HepG2 (cell line): Measurements from ENCODE around the gene PTGIS. TPM values are rescaled to one million over a fixed set of nuclear protein-coding genes. Genes with fewer than 3 reads are reported as not detected.
A peak's percentile ranks its signal among the peaks of the same experiment; 100 is the strongest.

Source experiments
- AKAP8 ChIP-seq: sonication (generic); formaldehyde crosslinking; IDR thresholded peaks from 2 replicates; pipeline ENCODE4 v1.5.1; 2020; ENCODE audit warnings: mild to moderate bottlenecking, missing genetic modification reagents
- CERS6 ChIP-seq: sonication (generic); formaldehyde crosslinking; IDR thresholded peaks from 2 replicates; pipeline ENCODE4 v1.5.0; 2020; ENCODE audit warnings: missing genetic modification reagents
- DMAP1 ChIP-seq: IDR thresholded peaks from 2 replicates; pipeline ENCODE4 v1.6.1; 2016
- EP300 ChIP-seq, 3 experiments: sonication (generic) in 1 of 3; formaldehyde crosslinking in 1 of 3; IDR thresholded peaks; 2 replicates each; pipeline versions ENCODE4 v1.5.1 to v1.6.1; 2011 to 2020; ENCODE audit warnings: low read depth in 2 of 3, low read length in 2 of 3, borderline replicate concordance in 1 of 3, improper control_type of control experiment in 1 of 3, mild to moderate bottlenecking in 1 of 3, missing genetic modification reagents in 1 of 3, moderate library complexity in 1 of 3
- MEIS1 ChIP-seq: sonication (generic); formaldehyde crosslinking; IDR thresholded peaks from 2 replicates; pipeline ENCODE4 v1.9.0; 2021; ENCODE audit warnings: mild to moderate bottlenecking, missing genetic modification reagents, moderate library complexity, borderline replicate concordance
- NBN ChIP-seq: fragments of 450-650 bp; conservative IDR thresholded peaks from 2 replicates; pipeline ENCODE4 v1.6.1; 2017
- PTBP1 ChIP-seq: fragments of 200-400 bp; formaldehyde crosslinking; IDR thresholded peaks from 2 replicates; pipeline ENCODE4 v1.6.1; 2018; ENCODE audit warnings: low read length, low read depth; ENCODE audit not compliant: poor library complexity, severe bottlenecking
- RXRA ChIP-seq: sonication (generic); formaldehyde crosslinking; IDR thresholded peaks from 2 replicates; pipeline ENCODE4 v1.5.1; 2020; ENCODE audit warnings: missing genetic modification reagents
- ZBTB26 ChIP-seq: IDR thresholded peaks from 2 replicates; pipeline ENCODE4 v1.6.1; 2016; ENCODE audit warnings: missing compliant biosample characterization, missing genetic modification reagents, borderline replicate concordance
- ZNF10 ChIP-seq: sonication (generic); formaldehyde crosslinking; IDR thresholded peaks from 2 replicates; pipeline ENCODE4 v1.4.0; 2020; ENCODE audit warnings: mild to moderate bottlenecking, low read depth, missing genetic modification reagents, borderline replicate concordance
- ZNF317 ChIP-seq: sonication (generic); formaldehyde crosslinking; IDR thresholded peaks from 2 replicates; pipeline ENCODE4 v1.5.0; 2020; ENCODE audit warnings: mild to moderate bottlenecking, missing genetic modification reagents
- ZNF33A ChIP-seq: sonication (generic); formaldehyde crosslinking; IDR thresholded peaks from 2 replicates; pipeline ENCODE4 v1.5.1; 2020; ENCODE audit warnings: missing genetic modification reagents, mild to moderate bottlenecking, moderate library complexity, borderline replicate concordance
- ZNF44 ChIP-seq: sonication (generic); formaldehyde crosslinking; IDR thresholded peaks from 2 replicates; pipeline ENCODE4 v1.5.1; 2020; ENCODE audit warnings: mild to moderate bottlenecking, missing genetic modification reagents
- ZNF496 ChIP-seq: sonication (generic); formaldehyde crosslinking; IDR thresholded peaks from 2 replicates; pipeline ENCODE4 v1.8.1; 2023; ENCODE audit warnings: mild to moderate bottlenecking, moderate library complexity, missing genetic modification reagents; ENCODE audit not compliant: insufficient replicate concordance
- ZNF556 ChIP-seq: sonication (generic); formaldehyde crosslinking; IDR thresholded peaks from 2 replicates; pipeline ENCODE4 v1.4.0; 2020; ENCODE audit warnings: mild to moderate bottlenecking, missing genetic modification reagents, borderline replicate concordance
- ZNF567 ChIP-seq: sonication (generic); formaldehyde crosslinking; IDR thresholded peaks from 2 replicates; pipeline ENCODE4 v1.8.1; 2023; ENCODE audit warnings: mild to moderate bottlenecking, missing genetic modification reagents, borderline replicate concordance
- ZNF598 ChIP-seq: sonication (generic); formaldehyde crosslinking; IDR thresholded peaks from 2 replicates; pipeline ENCODE4 v1.5.1; 2020; ENCODE audit warnings: mild to moderate bottlenecking, missing genetic modification reagents, borderline replicate concordance
- ZSCAN9 ChIP-seq: IDR thresholded peaks from 2 replicates; pipeline ENCODE4 v1.6.1; 2016; ENCODE audit warnings: borderline replicate concordance
- polyA plus RNA-seq, 8 experiments: library from polyadenylated mRNA; depleted of rRNA in 3 of 8; stranded (reverse) in 7 of 8; unstranded in 1 of 8; fragments of >200 nt; fragmentation: Illumina TruSeq in 4 of 8; extraction: Trizol in 4 of 8; gene quantifications; 2 replicates each; pipeline versions ENCODE4 v1.2.1 to v1.2.3, GENCODE V29; 2011 to 2016; ENCODE audit warnings: low read depth in 4 of 8, missing spikeins in 1 of 8, mixed read lengths in 1 of 8; ENCODE audit not compliant: insufficient read depth in 1 of 8
- total RNA-seq, 5 experiments: library from RNA; depleted of rRNA; stranded (reverse); fragments of >200 nt; fragmentation: Illumina TruSeq; extraction: Trizol; gene quantifications; 2 replicates each; pipeline ENCODE4 v1.2.3, GENCODE V29; 2016; ENCODE audit warnings: low read depth in 1 of 5
- TF ChIP-seq, protein P1 (sequence below): sonication (generic); formaldehyde crosslinking; IDR thresholded peaks from 2 replicates; pipeline ENCODE4 v1.4.0; 2020; ENCODE audit warnings: missing genetic modification reagents
- TF ChIP-seq, protein P2 (sequence below), 2 experiments: fragments of 450-650 bp in 1 of 2; sonication (generic) in 1 of 2; formaldehyde crosslinking; IDR thresholded peaks; 2 replicates each; pipeline versions ENCODE4 v1.5.0 to v1.8.0; 2020 to 2022; ENCODE audit warnings: mild to moderate bottlenecking in 1 of 2, missing genetic modification reagents in 1 of 2
- TF ChIP-seq, protein P3 (sequence below): sonication (generic); formaldehyde crosslinking; IDR thresholded peaks from 2 replicates; pipeline ENCODE4 v1.8.0; 2022; ENCODE audit warnings: mild to moderate bottlenecking, missing genetic modification reagents, borderline replicate concordance

Gene PTGIS
- total and polyA plus RNA-seq, 2 of the 13 experiments (the other 11 are each of a cell fraction or from before 2014, with no cell fraction given), result not detected

GRCh38 chr20:49583669-49584417 lies 15.9 kb upstream of the PTGIS start (continued):
- TF ChIP-seq, protein P1, sequence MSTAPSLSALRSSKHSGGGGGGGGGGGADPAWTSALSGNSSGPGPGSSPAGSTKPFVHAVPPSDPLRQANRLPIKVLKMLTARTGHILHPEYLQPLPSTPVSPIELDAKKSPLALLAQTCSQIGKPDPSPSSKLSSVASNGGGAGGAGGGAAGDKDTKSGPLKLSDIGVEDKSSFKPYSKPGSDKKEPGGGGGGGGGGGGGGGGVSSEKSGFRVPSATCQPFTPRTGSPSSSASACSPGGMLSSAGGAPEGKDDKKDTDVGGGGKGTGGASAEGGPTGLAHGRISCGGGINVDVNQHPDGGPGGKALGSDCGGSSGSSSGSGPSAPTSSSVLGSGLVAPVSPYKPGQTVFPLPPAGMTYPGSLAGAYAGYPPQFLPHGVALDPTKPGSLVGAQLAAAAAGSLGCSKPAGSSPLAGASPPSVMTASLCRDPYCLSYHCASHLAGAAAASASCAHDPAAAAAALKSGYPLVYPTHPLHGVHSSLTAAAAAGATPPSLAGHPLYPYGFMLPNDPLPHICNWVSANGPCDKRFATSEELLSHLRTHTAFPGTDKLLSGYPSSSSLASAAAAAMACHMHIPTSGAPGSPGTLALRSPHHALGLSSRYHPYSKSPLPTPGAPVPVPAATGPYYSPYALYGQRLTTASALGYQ, result peak; percentile 54; the same call in 1 of the 2 replicates
- TF ChIP-seq ZBTB26 (peak; percentile 89; the same call in 1 of the 2 replicates), CERS6 (no peak), ZSCAN9 (peak; percentile 51), ZNF567 (CRISPR knock-in tag) (no peak; the same call in 1 of the 2 replicates), ZNF598 (CRISPR knock-in tag) (peak; percentile 89; the same call in 1 of the 2 replicates), EP300 (IDR thresholded peaks at IDR 0.05; ENCODE audit: low read depth in 2 of 2, low read length in 2 of 2) (peak; percentile 82 to 91), EP300 (CRISPR knock-in tag; IDR thresholded peaks at IDR 0.05; ENCODE audit: borderline replicate concordance) (peak; percentile 72; the same call in 1 of the 2 replicates), ZNF496 (CRISPR knock-in tag) (no peak), NBN (no peak), PTBP1 (no peak), ZNF33A (CRISPR knock-in tag) (no peak), ZNF10 (CRISPR knock-in tag) (no peak), AKAP8 (CRISPR knock-in tag) (no peak; the same call in 1 of the 2 replicates), ZNF317 (CRISPR knock-in tag) (peak; percentile 75; the same call in 1 of the 2 replicates), MEIS1 (CRISPR knock-in tag) (peak; percentile 74; the same call in 1 of the 2 replicates), ZNF556 (peak; percentile 97), DMAP1 (CRISPR knock-in tag) (peak; percentile 100), ZNF44 (CRISPR knock-in tag) (peak; percentile 99), RXRA (CRISPR knock-in tag) (peak; percentile 93)
- TF ChIP-seq, protein P2, sequence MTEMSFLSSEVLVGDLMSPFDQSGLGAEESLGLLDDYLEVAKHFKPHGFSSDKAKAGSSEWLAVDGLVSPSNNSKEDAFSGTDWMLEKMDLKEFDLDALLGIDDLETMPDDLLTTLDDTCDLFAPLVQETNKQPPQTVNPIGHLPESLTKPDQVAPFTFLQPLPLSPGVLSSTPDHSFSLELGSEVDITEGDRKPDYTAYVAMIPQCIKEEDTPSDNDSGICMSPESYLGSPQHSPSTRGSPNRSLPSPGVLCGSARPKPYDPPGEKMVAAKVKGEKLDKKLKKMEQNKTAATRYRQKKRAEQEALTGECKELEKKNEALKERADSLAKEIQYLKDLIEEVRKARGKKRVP (CRISPR knock-in tag; IDR thresholded peaks at IDR 0.05), result 0 out of 4 replicates have a peak, but pooled peaks of 1 of the 2 experiments have one; percentile 16
- TF ChIP-seq, protein P3, sequence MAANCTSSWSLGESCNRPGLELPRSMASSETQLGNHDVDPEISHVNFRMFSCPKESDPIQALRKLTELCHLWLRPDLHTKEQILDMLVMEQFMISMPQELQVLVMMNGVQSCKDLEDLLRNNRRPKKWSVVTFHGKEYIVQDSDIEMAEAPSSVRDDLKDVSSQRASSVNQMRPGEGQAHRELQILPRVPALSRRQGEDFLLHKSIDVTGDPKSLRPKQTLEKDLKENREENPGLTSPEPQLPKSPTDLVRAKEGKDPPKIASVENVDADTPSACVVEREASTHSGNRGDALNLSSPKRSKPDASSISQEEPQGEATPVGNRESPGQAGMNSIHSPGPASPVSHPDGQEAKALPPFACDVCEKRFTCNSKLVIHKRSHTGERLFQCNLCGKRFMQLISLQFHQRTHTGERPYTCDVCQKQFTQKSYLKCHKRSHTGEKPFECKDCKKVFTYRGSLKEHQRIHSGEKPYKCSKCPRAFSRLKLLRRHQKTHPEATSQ (CRISPR knock-in tag), result no peak; the same call in 1 of the 2 replicates
